HepG2 (cell line): ENCODE results near the gene SYS1.

Source experiments
- ARNT ChIP-seq: fragments of 450-650 bp; IDR thresholded peaks from 2 replicates; pipeline ENCODE4 v1.6.1; 2017
- IRF2 ChIP-seq: IDR thresholded peaks from 2 replicates; pipeline ENCODE4 v1.6.1; 2018; ENCODE audit warnings: missing genetic modification reagents, missing compliant biosample characterization
- JUND ChIP-seq: sonication (generic); formaldehyde crosslinking; IDR thresholded peaks from 2 replicates; pipeline ENCODE4 v1.8.0; 2022; ENCODE audit warnings: mild to moderate bottlenecking, missing genetic modification reagents
- MATR3 ChIP-seq: sonication (generic); formaldehyde crosslinking; IDR thresholded peaks from 2 replicates; pipeline ENCODE4 v1.4.0; 2020; ENCODE audit warnings: missing genetic modification reagents
- NR3C1 ChIP-seq: sonication (generic); formaldehyde crosslinking; IDR thresholded peaks from 2 replicates; pipeline ENCODE4 v1.4.0; 2020; ENCODE audit warnings: missing genetic modification reagents
- TAF1 ChIP-seq: sonication (generic); formaldehyde crosslinking; IDR thresholded peaks from 2 replicates; pipeline ENCODE4 v1.4.0; 2020; ENCODE audit warnings: missing genetic modification reagents
- TMF1 ChIP-seq: sonication (generic); formaldehyde crosslinking; IDR thresholded peaks from 2 replicates; pipeline ENCODE4 v1.8.1; 2022; ENCODE audit warnings: low read depth, missing genetic modification reagents
- ZFY ChIP-seq: sonication (generic); formaldehyde crosslinking; IDR thresholded peaks from 2 replicates; pipeline ENCODE4 v1.4.0; 2020; ENCODE audit warnings: missing genetic modification reagents
- ZNF331 ChIP-seq: sonication (generic); formaldehyde crosslinking; IDR thresholded peaks from 2 replicates; pipeline ENCODE4 v1.4.0; 2020; ENCODE audit warnings: missing genetic modification reagents
- TF ChIP-seq, protein P1 (sequence below), 2 experiments: fragments of 450-650 bp in 1 of 2; sonication (generic) in 1 of 2; formaldehyde crosslinking; IDR thresholded peaks; 2 replicates each; pipeline versions ENCODE4 v1.5.0 to v1.8.0; 2020 to 2022; ENCODE audit warnings: mild to moderate bottlenecking in 1 of 2, missing genetic modification reagents in 1 of 2
- TF ChIP-seq, protein P2 (sequence below), 2 experiments: IDR thresholded peaks; 2 replicates each; pipeline ENCODE4 v1.6.1; 2011 to 2012; ENCODE audit warnings: low read length in 2 of 2, borderline replicate concordance in 1 of 2, low read depth in 1 of 2, mild to moderate bottlenecking in 1 of 2, moderate library complexity in 1 of 2
- TF ChIP-seq, protein P3 (sequence below): sonication (generic); formaldehyde crosslinking; IDR thresholded peaks from 2 replicates; pipeline ENCODE4 v1.8.0; 2022; ENCODE audit warnings: missing genetic modification reagents, low read depth, mild to moderate bottlenecking, borderline replicate concordance
- TF ChIP-seq, protein P4 (sequence below): sonication (generic); formaldehyde crosslinking; IDR thresholded peaks from 2 replicates; pipeline ENCODE4 v1.4.0; 2020; ENCODE audit warnings: mild to moderate bottlenecking, missing genetic modification reagents

DNA sequence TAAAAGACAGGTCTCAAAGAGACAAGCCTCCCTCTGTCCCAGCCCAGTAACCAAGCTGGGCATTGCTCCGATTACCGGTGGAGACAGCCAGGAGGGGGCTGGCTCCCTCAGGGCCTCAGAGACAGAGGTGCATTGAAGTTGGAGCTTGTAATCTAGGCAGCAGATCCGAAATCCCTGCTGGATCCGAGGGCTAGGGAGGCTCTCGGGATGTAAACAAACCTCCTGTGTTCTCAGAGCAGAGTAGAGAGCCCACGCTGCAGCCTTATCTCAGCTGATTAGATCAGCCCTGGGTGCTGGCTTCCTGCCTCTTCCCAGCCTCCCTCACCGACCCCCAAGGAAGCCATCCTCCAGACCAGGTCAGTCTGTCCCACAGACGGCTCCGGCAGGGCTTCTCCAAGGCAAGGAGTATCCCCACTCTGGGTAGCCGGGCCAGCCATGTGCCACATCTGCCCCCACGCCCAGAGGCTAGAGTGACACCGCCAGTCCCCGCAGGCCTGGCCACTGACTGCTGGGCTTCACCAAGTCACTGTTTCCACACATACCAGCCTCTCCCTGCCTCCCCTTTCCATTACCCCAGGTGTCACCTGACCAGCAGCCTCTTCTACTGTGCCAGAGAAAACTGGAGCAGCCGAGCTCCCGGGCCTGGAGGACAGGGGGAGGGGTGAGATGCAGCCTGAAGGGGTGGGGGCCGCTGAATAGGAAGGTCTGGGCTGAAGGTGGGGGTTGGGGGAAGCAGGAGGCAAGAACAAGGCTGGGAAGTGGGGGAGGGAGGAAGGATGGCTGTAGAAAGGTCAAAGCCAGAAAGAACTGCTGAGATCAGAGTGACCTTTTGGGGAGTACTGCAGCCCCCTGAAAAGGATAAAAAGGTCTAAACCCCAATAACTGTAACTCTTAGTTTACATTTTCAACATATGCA lies 20.8 kb upstream of the SYS1 start:
- peak; percentile 68 for TF ChIP-seq ZFY (CRISPR knock-in tag)
- TF ChIP-seq ZNF331: peak; percentile 60; the same call in 1 of the 2 replicates
- TF ChIP-seq, protein P1, sequence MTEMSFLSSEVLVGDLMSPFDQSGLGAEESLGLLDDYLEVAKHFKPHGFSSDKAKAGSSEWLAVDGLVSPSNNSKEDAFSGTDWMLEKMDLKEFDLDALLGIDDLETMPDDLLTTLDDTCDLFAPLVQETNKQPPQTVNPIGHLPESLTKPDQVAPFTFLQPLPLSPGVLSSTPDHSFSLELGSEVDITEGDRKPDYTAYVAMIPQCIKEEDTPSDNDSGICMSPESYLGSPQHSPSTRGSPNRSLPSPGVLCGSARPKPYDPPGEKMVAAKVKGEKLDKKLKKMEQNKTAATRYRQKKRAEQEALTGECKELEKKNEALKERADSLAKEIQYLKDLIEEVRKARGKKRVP (CRISPR knock-in tag; IDR thresholded peaks at IDR 0.05): no peak
- no peak for TF ChIP-seq JUND (CRISPR knock-in tag)
- TF ChIP-seq ARNT: no peak
- TF ChIP-seq TAF1 (CRISPR knock-in tag): peak; percentile 36; the same call in 1 of the 2 replicates
- TF ChIP-seq MATR3: no peak
- no peak for TF ChIP-seq TMF1 (CRISPR knock-in tag)
- no peak for TF ChIP-seq NR3C1 (CRISPR knock-in tag)
- TF ChIP-seq, protein P2, sequence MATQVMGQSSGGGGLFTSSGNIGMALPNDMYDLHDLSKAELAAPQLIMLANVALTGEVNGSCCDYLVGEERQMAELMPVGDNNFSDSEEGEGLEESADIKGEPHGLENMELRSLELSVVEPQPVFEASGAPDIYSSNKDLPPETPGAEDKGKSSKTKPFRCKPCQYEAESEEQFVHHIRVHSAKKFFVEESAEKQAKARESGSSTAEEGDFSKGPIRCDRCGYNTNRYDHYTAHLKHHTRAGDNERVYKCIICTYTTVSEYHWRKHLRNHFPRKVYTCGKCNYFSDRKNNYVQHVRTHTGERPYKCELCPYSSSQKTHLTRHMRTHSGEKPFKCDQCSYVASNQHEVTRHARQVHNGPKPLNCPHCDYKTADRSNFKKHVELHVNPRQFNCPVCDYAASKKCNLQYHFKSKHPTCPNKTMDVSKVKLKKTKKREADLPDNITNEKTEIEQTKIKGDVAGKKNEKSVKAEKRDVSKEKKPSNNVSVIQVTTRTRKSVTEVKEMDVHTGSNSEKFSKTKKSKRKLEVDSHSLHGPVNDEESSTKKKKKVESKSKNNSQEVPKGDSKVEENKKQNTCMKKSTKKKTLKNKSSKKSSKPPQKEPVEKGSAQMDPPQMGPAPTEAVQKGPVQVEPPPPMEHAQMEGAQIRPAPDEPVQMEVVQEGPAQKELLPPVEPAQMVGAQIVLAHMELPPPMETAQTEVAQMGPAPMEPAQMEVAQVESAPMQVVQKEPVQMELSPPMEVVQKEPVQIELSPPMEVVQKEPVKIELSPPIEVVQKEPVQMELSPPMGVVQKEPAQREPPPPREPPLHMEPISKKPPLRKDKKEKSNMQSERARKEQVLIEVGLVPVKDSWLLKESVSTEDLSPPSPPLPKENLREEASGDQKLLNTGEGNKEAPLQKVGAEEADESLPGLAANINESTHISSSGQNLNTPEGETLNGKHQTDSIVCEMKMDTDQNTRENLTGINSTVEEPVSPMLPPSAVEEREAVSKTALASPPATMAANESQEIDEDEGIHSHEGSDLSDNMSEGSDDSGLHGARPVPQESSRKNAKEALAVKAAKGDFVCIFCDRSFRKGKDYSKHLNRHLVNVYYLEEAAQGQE (IDR thresholded peaks at IDR 0.05; ENCODE audit: borderline replicate concordance in 1 of 2, low read depth in 1 of 2, low read length in 2 of 2): no peak
- TF ChIP-seq, protein P3, sequence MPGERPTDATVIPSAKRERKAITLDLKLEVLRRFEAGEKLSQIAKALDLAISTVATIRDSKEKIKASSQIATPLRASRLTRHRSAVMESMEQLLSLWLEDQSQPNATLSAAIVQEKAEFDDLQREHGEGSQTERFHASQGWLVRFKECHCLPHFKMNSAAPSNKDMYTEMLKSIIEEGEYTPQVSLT: no peak
- no peak; the same call in 1 of the 2 replicates for TF ChIP-seq IRF2 (CRISPR knock-in tag)
- TF ChIP-seq, protein P4, sequence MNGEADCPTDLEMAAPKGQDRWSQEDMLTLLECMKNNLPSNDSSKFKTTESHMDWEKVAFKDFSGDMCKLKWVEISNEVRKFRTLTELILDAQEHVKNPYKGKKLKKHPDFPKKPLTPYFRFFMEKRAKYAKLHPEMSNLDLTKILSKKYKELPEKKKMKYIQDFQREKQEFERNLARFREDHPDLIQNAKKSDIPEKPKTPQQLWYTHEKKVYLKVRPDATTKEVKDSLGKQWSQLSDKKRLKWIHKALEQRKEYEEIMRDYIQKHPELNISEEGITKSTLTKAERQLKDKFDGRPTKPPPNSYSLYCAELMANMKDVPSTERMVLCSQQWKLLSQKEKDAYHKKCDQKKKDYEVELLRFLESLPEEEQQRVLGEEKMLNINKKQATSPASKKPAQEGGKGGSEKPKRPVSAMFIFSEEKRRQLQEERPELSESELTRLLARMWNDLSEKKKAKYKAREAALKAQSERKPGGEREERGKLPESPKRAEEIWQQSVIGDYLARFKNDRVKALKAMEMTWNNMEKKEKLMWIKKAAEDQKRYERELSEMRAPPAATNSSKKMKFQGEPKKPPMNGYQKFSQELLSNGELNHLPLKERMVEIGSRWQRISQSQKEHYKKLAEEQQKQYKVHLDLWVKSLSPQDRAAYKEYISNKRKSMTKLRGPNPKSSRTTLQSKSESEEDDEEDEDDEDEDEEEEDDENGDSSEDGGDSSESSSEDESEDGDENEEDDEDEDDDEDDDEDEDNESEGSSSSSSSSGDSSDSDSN (CRISPR knock-in tag): peak; percentile 79
